ENCODE measurements around the gene UBR4.

DNA sequence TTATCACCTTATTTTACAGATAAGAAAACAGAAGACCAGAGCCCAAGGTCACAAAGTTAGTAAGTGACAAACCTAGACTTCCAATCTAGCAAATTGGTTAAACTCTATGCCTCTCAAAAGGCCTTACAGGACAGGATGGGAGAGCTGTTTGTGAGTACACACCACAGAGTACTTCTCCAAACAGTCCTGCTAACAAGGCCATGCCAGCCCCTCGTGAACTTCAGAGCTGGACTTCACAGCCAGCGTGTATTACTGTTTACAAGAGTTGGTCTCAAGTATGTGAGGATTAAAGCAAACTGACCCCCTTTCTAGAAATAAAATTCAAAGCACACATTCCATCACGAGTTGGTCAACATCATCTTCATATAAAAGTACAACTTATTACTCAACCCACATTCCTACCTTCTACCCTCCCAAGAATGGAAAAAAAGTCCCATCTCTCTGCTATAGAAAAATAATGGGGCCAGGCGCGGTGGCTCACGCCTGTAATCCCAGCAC, 19.8 kb upstream of the UBR4 start:
- TF ChIP-seq SP1 (IDR thresholded peaks at IDR 0.05) = no peak
- no peak for TF ChIP-seq SUZ12 (IDR thresholded peaks at IDR 0.05)
- no peak for TF ChIP-seq BHLHE40 (IDR thresholded peaks at IDR 0.05; ENCODE audit: borderline replicate concordance)
- no peak for TF ChIP-seq CTBP1 (IDR thresholded peaks at IDR 0.05; ENCODE audit: borderline replicate concordance)
- no peak for TF ChIP-seq FOXM1 (IDR thresholded peaks at IDR 0.05; ENCODE audit: borderline replicate concordance)
- TF ChIP-seq ZNF384 (IDR thresholded peaks at IDR 0.05) = no peak
- no peak for TF ChIP-seq NFRKB (IDR thresholded peaks at IDR 0.05)
- TF ChIP-seq ARNT (IDR thresholded peaks at IDR 0.05) = no peak
- no peak for TF ChIP-seq TARDBP (IDR thresholded peaks at IDR 0.05)
- no peak for TF ChIP-seq HDGF (IDR thresholded peaks at IDR 0.05; ENCODE audit: borderline replicate concordance)
- no peak for TF ChIP-seq FOXK2 (IDR thresholded peaks at IDR 0.05)
